Endothelial cell of umbilical vein (primary cell): ENCODE data around the gene NHS. TPM values are rescaled to one million over a fixed set of nuclear protein-coding genes. Genes with fewer than 3 reads are reported as not detected.

Source experiments
- BruUV-seq: library from RNA; stranded (reverse); fragments of 400-500 nt; replicated peaks from 2 replicates; lab custom pipeline; 2021; lab: Mats Ljungman, UMichigan
- CTCF ChIA-PET: fragments of 300-600, 350-600 bp; sonication (Branson Sonifier 250); formaldehyde crosslinking; loops from one replicate; lab custom pipeline; 2021; ENCODE audit warnings: antibody characterized with exemption, inconsistent platforms; lab: Charles Lee
- POLR2A ChIA-PET: fragments of 300-600, 350-600 bp; sonication (Branson Sonifier 250); formaldehyde crosslinking; loops from one replicate; lab custom pipeline; 2021; ENCODE audit warnings: antibody characterized with exemption, inconsistent platforms; lab: Charles Lee
- DNase-seq: peaks from one replicate; pipeline ENCODE4 v3.0.0-alpha.2; 2011; ENCODE audit warnings: low read depth, low spot score
- FAIRE-seq: peaks from 2 replicates; lab custom pipeline; 2011; peaks lifted over from hg19 to GRCh38; lab: Jason Lieb, UNC
- H2AFZ ChIP-seq: 2 replicates; pipeline ENCODE4 v1.6.0; 2012; ENCODE audit warnings: low read depth, low read length, control low read depth, inconsistent platforms
- H3K27ac ChIP-seq: 2 replicates; pipeline ENCODE4 v1.5.1; 2011; ENCODE audit warnings: low read depth, mild to moderate bottlenecking, control low read depth, low read length, moderate library complexity; ENCODE audit not compliant: insufficient read depth
- H3K27me3 ChIP-seq, 2 experiments: 2 replicates each; pipeline versions ENCODE4 v1.6.0 to v1.6.1; 2011; ENCODE audit warnings: low read length in 2 of 2, mixed read lengths in 1 of 2; ENCODE audit not compliant: control insufficient read depth in 2 of 2, insufficient read depth in 2 of 2
- H3K36me3 ChIP-seq, 2 experiments: 2 replicates in 1 of 2; 3 replicates in 1 of 2; pipeline ENCODE4 v1.5.1; 2011; ENCODE audit warnings: low read length in 2 of 2, mild to moderate bottlenecking in 1 of 2, moderate library complexity in 1 of 2; ENCODE audit not compliant: control insufficient read depth in 2 of 2, insufficient read depth in 2 of 2; ENCODE audit errors: extremely low read depth in 1 of 2
- H3K4me1 ChIP-seq: 3 replicates; pipeline ENCODE4 v1.5.1; 2011; ENCODE audit warnings: mild to moderate bottlenecking, low read length; ENCODE audit not compliant: control insufficient read depth, insufficient read depth; ENCODE audit errors: extremely low read depth
- H3K4me2 ChIP-seq: 2 replicates; pipeline ENCODE4 v1.6.1; 2011; ENCODE audit warnings: low read length, control low read depth, mixed read lengths; ENCODE audit not compliant: insufficient read depth
- H3K4me3 ChIP-seq, 3 experiments: fragments of 200-600 bp in 1 of 3; sonication (generic), shearing (Covaris generic) in 1 of 3; replicated peaks in 1 of 3; 2 replicates each; pipeline ENCODE4 v1.5.1; 2011 to 2016; ENCODE audit warnings: control low read depth in 3 of 3, low read length in 3 of 3, mild to moderate bottlenecking in 2 of 3, inconsistent platforms in 1 of 3, low read depth in 1 of 3, moderate library complexity in 1 of 3; ENCODE audit not compliant: insufficient read depth in 1 of 3
- H3K79me2 ChIP-seq: 2 replicates; pipeline ENCODE4 v1.6.0; 2012; ENCODE audit warnings: low read length, inconsistent platforms; ENCODE audit not compliant: control insufficient read depth, insufficient read depth
- H3K9ac ChIP-seq: replicated peaks from 2 replicates; pipeline ENCODE3; 2011; ENCODE audit warnings: low read length, control low read depth; ENCODE audit not compliant: insufficient read depth; ENCODE audit errors: extremely low read depth
- H3K9me1 ChIP-seq: replicated peaks from 3 replicates; pipeline ENCODE4 v1.6.0; 2011; ENCODE audit warnings: mild to moderate bottlenecking, low read length; ENCODE audit not compliant: control insufficient read depth, insufficient read depth; ENCODE audit errors: extremely low read depth
- H3K9me3 ChIP-seq: replicated peaks from 2 replicates; pipeline ENCODE4 v1.5.1; 2012; ENCODE audit warnings: low read length, inconsistent platforms; ENCODE audit not compliant: control insufficient read depth, insufficient read depth
- H4K20me1 ChIP-seq: replicated peaks from 2 replicates; pipeline ENCODE3; 2011; ENCODE audit warnings: mild to moderate bottlenecking, low read length; ENCODE audit not compliant: control insufficient read depth, insufficient read depth; ENCODE audit errors: extremely low read depth
- CTCF ChIP-seq, 2 donors: IDR thresholded peaks; 1 replicate in 1 of 2; 2 replicates in 1 of 2; pipeline ENCODE4 v1.5.1; 2011; ENCODE audit warnings: low read length in 2 of 2, mild to moderate bottlenecking in 2 of 2, moderate library complexity in 2 of 2, control low read depth in 1 of 2, inconsistent platforms in 1 of 2, low read depth in 1 of 2; ENCODE audit not compliant: insufficient read depth in 1 of 2; ENCODE audit errors: extremely low read depth in 1 of 2
- EZH2 ChIP-seq: IDR thresholded peaks from 2 replicates; pipeline ENCODE4 v1.6.1; 2012; ENCODE audit warnings: borderline replicate concordance, low read depth, mild to moderate bottlenecking, moderate library complexity, low read length, inconsistent platforms; ENCODE audit not compliant: severe bottlenecking
- FOS ChIP-seq: IDR thresholded peaks from 2 replicates; pipeline ENCODE4 v1.6.1; 2011; ENCODE audit warnings: mild to moderate bottlenecking, low read length, moderate library complexity, borderline replicate concordance; ENCODE audit not compliant: insufficient read depth
- GATA2 ChIP-seq: IDR thresholded peaks from 2 replicates; pipeline ENCODE4 v1.7.0; 2011; ENCODE audit warnings: low read depth, mild to moderate bottlenecking, moderate library complexity, mixed read lengths, low read length; ENCODE audit not compliant: insufficient read length, insufficient read depth
- JUN ChIP-seq: IDR thresholded peaks from 2 replicates; pipeline ENCODE4 v1.6.1; 2011; ENCODE audit warnings: borderline replicate concordance, low read depth; ENCODE audit not compliant: insufficient read length, insufficient read depth
- MAX ChIP-seq: IDR thresholded peaks from 2 replicates; pipeline ENCODE4 v1.6.1; 2011; ENCODE audit not compliant: insufficient read depth, insufficient read length
- MYC ChIP-seq: IDR thresholded peaks from one replicate; pipeline ENCODE4 v1.6.1; 2011; ENCODE audit warnings: mild to moderate bottlenecking, low read depth, low read length
- POLR2A ChIP-seq: IDR thresholded peaks from 2 replicates; pipeline ENCODE4 v1.6.1; 2012; ENCODE audit warnings: low read depth, mild to moderate bottlenecking, control low read depth, low read length
- POLR2AphosphoS5 ChIP-seq: IDR thresholded peaks from 2 replicates; pipeline ENCODE4 v1.6.1; 2012; ENCODE audit warnings: low read depth, mild to moderate bottlenecking, control low read depth, low read length, moderate library complexity; ENCODE audit not compliant: insufficient read depth
- dilution Hi-C: fragments of 300-500 bp; cut with MboI; formaldehyde crosslinking; loops from one replicate; pipeline ENCODE4 v1.15.0; 2019; ENCODE audit warnings: low sequenced_read_pairs; ENCODE audit not compliant: extremely low pct_ligation_motif_present
- intact Hi-C: fragments of 100-400 bp; cut with micrococcal nuclease; formaldehyde crosslinking; loops from one replicate; pipeline ENCODE4 v1.10.0; 2022
- polyA plus RNA-seq, 4 experiments: library from polyadenylated mRNA; depleted of rRNA in 3 of 4; stranded (reverse) in 3 of 4; unstranded in 1 of 4; fragments of >200 nt; gene quantifications; 2 replicates each; pipeline versions ENCODE4 v1.2.1 to v1.2.3, GENCODE V29; 2011 to 2012; ENCODE audit warnings: missing spikeins in 1 of 4
- total RNA-seq: library from RNA; stranded (reverse); gene quantifications from 2 replicates; pipeline ENCODE4 v1.2.3, GENCODE V29; 2021

The NHS gene
- total and polyA plus RNA-seq, 2 donors (not counting 3 experiments of a cell fraction or from before 2014, with no cell fraction given) = 0.07 to 0.46 TPM

GRCh38 chrX:17773221-17773876 lies 398.3 kb downstream of the NHS start:
- ChIA-PET POLR2A (no interaction called here), CTCF (no interaction called here)
- Histone ChIP-seq H4K20me1 (no peaks in the 10 kb centered on the region), H3K9ac (no peak overlapping the region), H3K27ac (no peak overlapping the region), H2AFZ (no peak overlapping the region), H3K9me1 (no peaks in the 10 kb centered on the region), H3K36me3 (no peaks in the 10 kb centered on the region), H3K9me3 (no peaks in the 10 kb centered on the region), H3K27me3 (no peaks in the 10 kb centered on the region), H3K4me3 (no peak overlapping the region), H3K4me1 (no peaks in the 10 kb centered on the region), H3K4me2 (no peak overlapping the region), H3K79me2 (no peaks in the 10 kb centered on the region)
- intact Hi-C loops (no loop called here), dilution Hi-C loops (no loop called here)
- DNase-seq = no peak
- TF ChIP-seq FOS = no peak
- FAIRE-seq = no peak
- BruUV-seq = no TSS peak

GRCh38 chrX:17774053-17774452 lies 399.1 kb downstream of the NHS start:
- intact Hi-C loops (no loop called here), dilution Hi-C loops (no loop called here)
- no peaks in the 10 kb centered on the region for H3K4me1 ChIP-seq
- no peaks in the 10 kb centered on the region for H3K27me3 ChIP-seq
- TF ChIP-seq JUN = no peak
- no peak for TF ChIP-seq MYC
- no peak for TF ChIP-seq GATA2
- no peak for TF ChIP-seq MAX
- no peak for TF ChIP-seq CTCF (IDR thresholded peaks at IDR 0.05; ENCODE audit: extremely low read depth in 1 of 2, insufficient read depth in 1 of 2, low read depth in 1 of 2, low read length in 2 of 2)
- no peak for TF ChIP-seq EZH2
- TF ChIP-seq POLR2AphosphoS5 = no peak
- TF ChIP-seq POLR2A = no peak
- no peak for TF ChIP-seq FOS
- H4K20me1 ChIP-seq = no peaks in the 10 kb centered on the region
- H3K36me3 ChIP-seq = no peaks in the 10 kb centered on the region
- no peaks in the 10 kb centered on the region for H3K79me2 ChIP-seq
- no peak overlapping the region for H3K9ac ChIP-seq
- ChIA-PET POLR2A (no interaction called here), CTCF (no interaction called here)
- H3K4me3 ChIP-seq = no peak overlapping the region
- no peaks in the 10 kb centered on the region for H3K9me1 ChIP-seq
- no peak for FAIRE-seq
- H3K9me3 ChIP-seq = no peaks in the 10 kb centered on the region
- no peak for DNase-seq
- BruUV-seq = no TSS peak
- H3K27ac ChIP-seq = no peak overlapping the region
- no peak overlapping the region for H2AFZ ChIP-seq
- H3K4me2 ChIP-seq = no peak overlapping the region
